Measurements from ENCODE around the gene ITGB5.
"Not testable (repeated sequence)": the region's sequence is repeated elsewhere in the genome, so short reads cannot be mapped to it uniquely, and the experiment has no call there.

The ITGB5 gene

GRCh38 chr3:124837730-124838186, 49.4 kb downstream of the ITGB5 start:
- no peak for DNase-seq (ENCODE audit: low read depth, low spot score)

- DNase-seq (ENCODE audit: low read depth, low spot score) = no peak
Observed at GRCh38 chr3:124837065-124837464, 50.1 kb downstream of the ITGB5 start.

GRCh38 chr3:124836448-124836847, 50.7 kb downstream of the ITGB5 start:
- DNase-seq (ENCODE audit: low read depth, low spot score) = no peak

- no peak for DNase-seq (ENCODE audit: low read depth, low spot score)
Observed at GRCh38 chr3:124834723-124835718, 52.1 kb downstream of the ITGB5 start.

GRCh38 chr3:124833710-124834332, 53.3 kb downstream of the ITGB5 start:
- DNase-seq (ENCODE audit: low read depth, low spot score) = no peak

- no peak for DNase-seq (ENCODE audit: low read depth, low spot score)
Observed at GRCh38 chr3:124832782-124833709, 54.1 kb downstream of the ITGB5 start.

- DNase-seq (ENCODE audit: low read depth, low spot score) = no peak
Observed at GRCh38 chr3:124831628-124832199, 55.5 kb downstream of the ITGB5 start.

- DNase-seq (ENCODE audit: low read depth, low spot score) = no peak
Observed at GRCh38 chr3:124829819-124830554, 57.2 kb downstream of the ITGB5 start.

GRCh38 chr3:124829178-124829818, 57.9 kb downstream of the ITGB5 start:
- no peak for DNase-seq (ENCODE audit: low read depth, low spot score)

GRCh38 chr3:124827476-124828206, 59.5 kb downstream of the ITGB5 start:
- not testable (repeated sequence) for DNase-seq (ENCODE audit: low read depth, low spot score)

- no peak for DNase-seq (ENCODE audit: low read depth, low spot score)
Observed at GRCh38 chr3:124826703-124827102, 60.5 kb downstream of the ITGB5 start.

- DNase-seq (ENCODE audit: low read depth, low spot score) = no peak
Observed at GRCh38 chr3:124824286-124824915, 62.8 kb downstream of the ITGB5 start.

- no peak for DNase-seq (ENCODE audit: low read depth, low spot score)
Observed at GRCh38 chr3:124823648-124824047, 63.5 kb downstream of the ITGB5 start.

- DNase-seq (ENCODE audit: low read depth, low spot score) = no peak
Observed at GRCh38 chr3:124823206-124823605, 64.0 kb downstream of the ITGB5 start.

- no peak for DNase-seq (ENCODE audit: low read depth, low spot score)
Observed at GRCh38 chr3:124821356-124821755, 65.8 kb downstream of the ITGB5 start.

- DNase-seq (ENCODE audit: low read depth, low spot score) = no peak
Observed at GRCh38 chr3:124818398-124819091, 68.6 kb downstream of the ITGB5 start.

GRCh38 chr3:124817079-124817478, 70.1 kb downstream of the ITGB5 start:
- no peak for DNase-seq (ENCODE audit: low read depth, low spot score)

GRCh38 chr3:124816206-124816605, 71.0 kb downstream of the ITGB5 start:
- DNase-seq (ENCODE audit: low read depth, low spot score) = no peak
